Right cardiac atrium (tissue), 5 donors: ENCODE measurements around the gene USP30. TPM values are rescaled to one million over a fixed set of nuclear protein-coding genes. Genes with fewer than 3 reads are reported as not detected.
"Not testable (repeated sequence)": the region's sequence is repeated elsewhere in the genome, so short reads cannot be mapped to it uniquely, and the experiment has no call there.

Experiments
- ATAC-seq, 2 donors: fragments of 200-7000 bp; cut with Tn5 transposase; one replicate each; pipeline versions ENCODE4 v1.8.0 to v1.9.1; 2020; ENCODE audit warnings: moderate library complexity in 2 of 2, mild to moderate bottlenecking in 1 of 2
- DNase-seq, 3 donors: peaks; one replicate each; pipeline ENCODE4 v3.0.0-alpha.2; 2020
- H3K27ac ChIP-seq: one replicate; pipeline ENCODE4 v1.5.1; 2013; ENCODE audit warnings: mild to moderate bottlenecking, low read length, control low read depth, moderate library complexity
- H3K27me3 ChIP-seq: one replicate; pipeline ENCODE4 v1.6.1; 2013; ENCODE audit not compliant: control insufficient read depth, insufficient read depth
- H3K4me1 ChIP-seq: one replicate; pipeline ENCODE4 v1.6.1; 2013; ENCODE audit warnings: low read length; ENCODE audit not compliant: control insufficient read depth, insufficient read depth
- H3K4me3 ChIP-seq: one replicate; pipeline ENCODE4 v1.5.1; 2013; ENCODE audit warnings: low read length, control low read depth
- H3K9me3 ChIP-seq: one replicate; pipeline ENCODE4 v1.6.1; 2013; ENCODE audit warnings: low read length; ENCODE audit not compliant: control insufficient read depth
- WGBS: extraction: QIAGEN DNeasy Blood & Tissue Kit; methylation state at CpG from one replicate; pipeline ENCODE4 v1.1.7; 2013; 5-methylcytosine and 5-hydroxymethylcytosine counted together
- intact Hi-C, 4 donors: fragments of 100-400 bp; cut with DNase I; formaldehyde crosslinking; loops; one replicate each; pipeline versions ENCODE4 v1.11.0 to v1.14.0; 2022 to 2023
- polyA plus RNA-seq: library from polyadenylated mRNA; stranded (reverse); fragments of 200-250 nt; gene quantifications from one replicate; pipeline ENCODE4 v1.2.3, GENCODE V29; 2013
- total RNA-seq, 4 donors: library from RNA; stranded (reverse); fragmentation: NEBNext Ultra II Directional; extraction: Animal tissue kit (Norgen Biotek cat#: 25700); gene quantifications; one replicate each; pipeline ENCODE4 v1.2.1, GENCODE V29; 2021
- donor health status: healthy with polysubstance abuse.
- donor health status: DM: no; HTN: yes; CAD: no.
- donor health status: DM: no; HTN: no; CAD: no.
- donor health status: DM: no; HTN: yes; CAD: no; lungs with severe emphysema.
- donor health status: DM: yes; HTN: yes; CAD: no.

The USP30 gene
- total and polyA plus RNA-seq, 5 donors: 7.5 to 12.7 (median 11.2) TPM

- 13% methylated on average over 9 of the region's 9 CpGs for WGBS
- Histone ChIP-seq H3K27ac (peak overlapping the region; percentile 86), H3K4me1 (peaks cover 6% of the 10 kb centered on the region), H3K9me3 (no peaks in the 10 kb centered on the region), H3K4me3 (peak overlapping the region; percentile 91), H3K27me3 (no peaks in the 10 kb centered on the region)
- intact Hi-C loops: no loop called here
- no peak for DNase-seq
- ATAC-seq: no peak
Observed at GRCh38 chr12:109053382-109054123, 1.2 kb downstream of the USP30 start.

- H3K4me3 ChIP-seq: peak overlapping the region; percentile 91
- ATAC-seq, intact Hi-C loops: not testable (repeated sequence)
Observed at GRCh38 chr12:109054124-109054513, 1.7 kb downstream of the USP30 start.

GRCh38 chr12:109054520-109054919, 2.1 kb downstream of the USP30 start:
- H3K27ac ChIP-seq: no peak overlapping the region
- intact Hi-C loops: no loop called here
- DNase-seq: no peak
- H3K9me3 ChIP-seq: no peaks in the 10 kb centered on the region
- peaks cover 6% of the 10 kb centered on the region for H3K4me1 ChIP-seq
- no peak for ATAC-seq
- no peak overlapping the region for H3K4me3 ChIP-seq
- no peaks in the 10 kb centered on the region for H3K27me3 ChIP-seq

More at GRCh38 chr12:109054124-109054513, 1.7 kb downstream of the USP30 start:
- not testable (repeated sequence) for H3K27me3 ChIP-seq, DNase-seq, H3K4me1 ChIP-seq, H3K27ac ChIP-seq, H3K9me3 ChIP-seq
- WGBS: 84% methylated on average over 4 of the region's 4 CpGs

DNA sequence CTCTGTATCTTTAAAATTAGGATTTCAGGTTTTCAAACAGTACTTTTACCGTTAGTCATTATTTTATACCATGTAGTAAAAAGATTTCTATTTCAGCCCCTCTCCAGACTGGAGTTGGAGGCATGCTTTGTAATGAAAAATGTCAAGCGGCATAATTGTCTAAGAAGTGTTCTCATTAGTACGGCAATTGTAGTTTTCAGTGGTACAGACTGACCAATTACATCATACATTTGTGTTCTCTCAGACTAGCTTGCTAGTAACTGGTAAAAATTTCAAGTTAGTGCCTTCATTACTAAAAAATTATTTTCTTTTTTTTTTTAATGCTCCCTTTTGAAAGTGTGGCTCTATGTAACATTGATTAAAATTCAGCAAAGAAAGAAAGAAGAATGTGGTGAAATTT, 4.5 kb downstream of the USP30 start:
- intact Hi-C loops: no loop called here
- H3K27ac ChIP-seq: no peak overlapping the region
- no peaks in the 10 kb centered on the region for H3K9me3 ChIP-seq
- no peak for DNase-seq
- ATAC-seq: no peak
- no peak overlapping the region for H3K4me3 ChIP-seq
- WGBS: 83% methylated on average over 3 of the region's 3 CpGs
- H3K27me3 ChIP-seq: no peaks in the 10 kb centered on the region
- peaks cover 6% of the 10 kb centered on the region for H3K4me1 ChIP-seq

DNA sequence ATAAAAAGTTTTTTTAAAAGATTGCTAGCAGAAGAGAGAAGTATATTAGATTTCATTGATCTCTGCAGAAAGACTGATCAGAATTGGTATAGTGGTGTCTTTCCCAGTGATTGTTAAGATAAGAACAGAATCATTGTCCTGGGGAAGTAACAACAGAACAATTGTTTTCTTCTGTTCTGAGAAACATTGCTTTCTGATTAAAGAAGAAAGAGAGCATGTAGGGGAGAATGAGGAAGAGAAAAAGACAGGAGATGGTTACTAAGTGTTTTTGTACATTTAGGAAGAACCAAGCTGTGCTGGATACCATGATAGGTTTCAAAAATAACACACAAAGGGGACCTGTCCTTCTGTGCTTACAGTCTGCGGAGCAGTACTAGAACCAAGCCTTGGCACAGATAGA, 5.0 kb downstream of the USP30 start:
- no peak overlapping the region for H3K27ac ChIP-seq
- no peaks in the 10 kb centered on the region for H3K27me3 ChIP-seq
- DNase-seq: no peak
- WGBS: 92% methylated on average over 1 of the region's 1 CpG
- H3K9me3 ChIP-seq: no peaks in the 10 kb centered on the region
- intact Hi-C loops: no loop called here
- H3K4me1 ChIP-seq: peaks cover 6% of the 10 kb centered on the region
- no peak for ATAC-seq
- no peak overlapping the region for H3K4me3 ChIP-seq

GRCh38 chr12:109058773-109059172, 6.4 kb downstream of the USP30 start:
- DNase-seq: no peak
- intact Hi-C loops: no loop called here
- Histone ChIP-seq H3K9me3 (no peaks in the 10 kb centered on the region), H3K4me1 (peaks cover 1% of the 10 kb centered on the region), H3K27me3 (no peaks in the 10 kb centered on the region), H3K4me3 (no peak overlapping the region), H3K27ac (no peak overlapping the region)
- no peak for ATAC-seq
- WGBS: 92% methylated on average over 6 of the region's 6 CpGs

GRCh38 chr12:109064143-109064542, 11.8 kb downstream of the USP30 start:
- intact Hi-C loops: no loop called here
- H3K4me1 ChIP-seq: no peaks in the 10 kb centered on the region
- H3K27me3 ChIP-seq: no peaks in the 10 kb centered on the region
- no peak overlapping the region for H3K4me3 ChIP-seq
- 97% methylated on average over 3 of the region's 3 CpGs for WGBS
- ATAC-seq: no peak
- no peak overlapping the region for H3K27ac ChIP-seq
- no peaks in the 10 kb centered on the region for H3K9me3 ChIP-seq
- DNase-seq: no peak

GRCh38 chr12:109065154-109065852, 12.9 kb downstream of the USP30 start:
- 85% methylated on average over 5 of the region's 5 CpGs for WGBS
- Histone ChIP-seq H3K9me3 (no peaks in the 10 kb centered on the region), H3K27ac (no peak overlapping the region), H3K27me3 (no peaks in the 10 kb centered on the region), H3K4me1 (no peaks in the 10 kb centered on the region), H3K4me3 (no peak overlapping the region)
- DNase-seq: no peak
- intact Hi-C loops: no loop called here
- no peak for ATAC-seq

DNA sequence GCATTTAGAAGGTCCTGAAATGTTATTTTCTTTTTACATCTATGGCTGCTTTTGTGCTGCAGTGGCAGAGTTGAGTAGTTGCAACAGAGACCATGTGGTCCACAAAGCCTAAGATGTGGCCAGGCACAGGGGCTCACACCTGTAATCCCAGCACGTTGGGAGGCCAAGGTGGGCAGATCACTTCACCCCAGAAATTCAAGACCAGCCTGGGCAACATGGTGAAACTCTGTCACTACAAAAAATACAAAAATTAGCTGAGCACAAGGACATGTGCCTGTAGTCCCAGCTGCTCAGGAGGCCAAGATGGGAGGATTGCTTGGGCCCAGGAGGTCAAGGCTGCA, 13.4 kb downstream of the USP30 start:
- DNase-seq: no peak
- no peaks in the 10 kb centered on the region for H3K27me3 ChIP-seq
- H3K27ac ChIP-seq: no peak overlapping the region
- no peak for ATAC-seq
- H3K4me3 ChIP-seq: no peak overlapping the region
- no peaks in the 10 kb centered on the region for H3K4me1 ChIP-seq
- WGBS: 74% methylated on average over 1 of the region's 1 CpG
- intact Hi-C loops: no loop called here
- no peaks in the 10 kb centered on the region for H3K9me3 ChIP-seq

DNA sequence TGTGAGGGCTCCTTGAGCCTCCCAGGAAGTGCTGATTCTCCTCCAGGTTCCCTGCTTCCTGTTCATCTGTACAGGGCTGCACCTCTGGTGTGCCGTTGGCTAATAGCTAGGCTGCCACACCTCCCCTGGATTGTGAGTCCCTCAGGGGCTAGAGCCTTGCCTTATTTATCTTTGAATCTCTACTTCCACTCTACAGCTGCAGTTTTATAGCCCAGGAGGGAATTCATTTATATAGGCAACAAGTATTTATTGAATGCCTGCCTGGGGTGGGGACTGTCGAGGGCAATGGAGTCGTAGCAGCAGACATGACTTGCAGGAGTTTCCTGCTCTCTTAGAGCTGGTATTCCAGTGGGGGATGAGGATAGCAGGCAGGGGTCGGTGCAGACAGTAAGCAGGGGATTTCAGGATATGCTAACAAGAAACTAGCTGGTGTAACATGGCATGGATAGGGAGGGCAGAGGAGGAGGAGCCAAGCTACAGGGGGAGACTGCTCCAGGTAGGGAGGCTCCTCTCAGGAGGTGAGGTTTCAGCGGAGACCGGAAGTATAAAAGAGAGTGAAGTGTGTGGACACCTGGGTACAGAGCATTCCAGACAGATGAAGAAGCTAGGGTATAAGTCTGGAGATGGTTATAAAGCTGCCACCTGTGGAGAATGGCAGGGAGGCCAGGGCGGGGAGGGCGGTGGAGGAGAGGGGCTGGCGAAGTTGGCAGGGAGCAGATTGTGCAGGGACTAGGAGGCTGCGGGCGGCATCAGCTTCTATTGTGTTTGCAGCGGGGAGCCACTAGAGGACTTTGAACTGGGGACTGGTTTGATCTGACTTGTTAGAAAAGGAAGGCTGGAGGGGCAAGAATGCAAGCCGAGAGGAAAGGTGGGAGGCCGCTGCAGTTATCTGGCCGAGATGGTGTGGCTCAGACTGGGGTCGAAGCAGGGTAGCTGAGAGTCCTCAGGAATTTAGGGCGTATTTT, 17.2 kb downstream of the USP30 start:
- DNase-seq (no peak), ATAC-seq (peak in 1 of 2 donors; percentile 37)
- Histone ChIP-seq H3K4me3 (no peak overlapping the region), H3K4me1 (no peaks in the 10 kb centered on the region), H3K27ac (no peak overlapping the region), H3K9me3 (no peaks in the 10 kb centered on the region), H3K27me3 (no peaks in the 10 kb centered on the region)
- WGBS: 77% methylated on average over 17 of the region's 17 CpGs
- intact Hi-C loops: no loop called here

- H3K27ac ChIP-seq: no peak overlapping the region
- H3K9me3 ChIP-seq: no peaks in the 10 kb centered on the region
- H3K4me1 ChIP-seq: no peaks in the 10 kb centered on the region
- H3K4me3 ChIP-seq: no peak overlapping the region
- DNase-seq: no peak
- intact Hi-C loops: no loop called here
- no peak for ATAC-seq
- H3K27me3 ChIP-seq: no peaks in the 10 kb centered on the region
Observed at GRCh38 chr12:109074866-109075265, 22.5 kb downstream of the USP30 start.
